IMR-90 (cell line): ENCODE measurements around the gene FXYD3. TPM values are rescaled to one million over a fixed set of nuclear protein-coding genes. Genes with fewer than 3 reads are reported as not detected.

Experiments used
- ATAC-seq: fragments of 200-7000 bp; cut with Tn5 transposase; 2 replicates; pipeline ENCODE4 v1.9.1; 2020; ENCODE audit warnings: low read depth, mild to moderate bottlenecking, moderate library complexity
- BruUV-seq: library from RNA; stranded (reverse); fragments of 400-500 nt; replicated peaks from 2 replicates; lab custom pipeline; 2021; lab: Mats Ljungman, UMichigan
- CTCF ChIA-PET: fragments of 300-600 bp; formaldehyde crosslinking; extraction: SDS; loops from one replicate; lab custom pipeline; 2021; ENCODE audit warnings: antibody characterized with exemption; lab: Yijun Ruan, JAX
- POLR2A ChIA-PET: fragments of 300-600 bp; sonication (Branson Sonifier 250); formaldehyde crosslinking; loops from one replicate; lab custom pipeline; 2022; ENCODE audit warnings: antibody characterized with exemption; ENCODE audit not compliant: unreplicated experiment; lab: Charles Lee
- DNase-seq: peaks from one replicate; pipeline ENCODE4 v3.0.0; 2013
- H2AFZ ChIP-seq: replicated peaks from 2 replicates; pipeline ENCODE3; 2013; ENCODE audit warnings: low read length, mild to moderate bottlenecking; ENCODE audit not compliant: poor library complexity
- H2AK5ac ChIP-seq: 2 replicates; pipeline ENCODE4 v1.6.1; 2013; ENCODE audit warnings: low read depth, low read length, inconsistent platforms
- H2AK9ac ChIP-seq: replicated peaks from 2 replicates; pipeline ENCODE3; 2013; ENCODE audit warnings: mild to moderate bottlenecking, low read depth, low read length, moderate library complexity; ENCODE audit not compliant: poor library complexity
- H2BK120ac ChIP-seq: 2 replicates; pipeline ENCODE4 v1.6.1; 2013; ENCODE audit warnings: low read depth, low read length, inconsistent platforms
- H2BK15ac ChIP-seq: 3 replicates; pipeline ENCODE4 v1.6.1; 2013; ENCODE audit warnings: low read depth, low read length, inconsistent platforms
- H2BK20ac ChIP-seq: 2 replicates; pipeline ENCODE4 v1.6.1; 2013; ENCODE audit warnings: low read depth, mild to moderate bottlenecking, inconsistent platforms, low read length, moderate library complexity
- H2BK5ac ChIP-seq: 2 replicates; pipeline ENCODE4 v1.6.1; 2013; ENCODE audit warnings: mild to moderate bottlenecking, low read depth, low read length, inconsistent platforms; ENCODE audit not compliant: poor library complexity, severe bottlenecking
- H3K14ac ChIP-seq: replicated peaks from 2 replicates; pipeline ENCODE4 v1.6.1; 2013; ENCODE audit warnings: low read depth, low read length, inconsistent platforms
- H3K18ac ChIP-seq: 2 replicates; pipeline ENCODE4 v1.6.1; 2013; ENCODE audit warnings: low read depth, low read length, control low read depth
- H3K23ac ChIP-seq: 2 replicates; pipeline ENCODE4 v1.6.1; 2013; ENCODE audit warnings: low read depth, low read length, inconsistent platforms
- H3K27ac ChIP-seq: 2 replicates; pipeline ENCODE4 v1.5.1; 2013; ENCODE audit warnings: mild to moderate bottlenecking, control low read depth, low read length; ENCODE audit not compliant: insufficient read depth
- H3K27me3 ChIP-seq: 2 replicates; pipeline ENCODE4 v1.6.1; 2013; ENCODE audit warnings: low read length; ENCODE audit not compliant: control insufficient read depth, insufficient read depth
- H3K36me3 ChIP-seq: 2 replicates; pipeline ENCODE4 v1.6.1; 2013; ENCODE audit warnings: low read length, mixed read lengths; ENCODE audit not compliant: control insufficient read depth, insufficient read depth
- H3K4ac ChIP-seq: 2 replicates; pipeline ENCODE4 v1.6.1; 2013; ENCODE audit warnings: low read depth, low read length, inconsistent platforms
- H3K4me1 ChIP-seq: 2 replicates; pipeline ENCODE4 v1.6.1; 2013; ENCODE audit warnings: low read length, mixed read lengths; ENCODE audit not compliant: control insufficient read depth, insufficient read depth
- H3K4me2 ChIP-seq: 2 replicates; pipeline ENCODE4 v1.6.1; 2013; ENCODE audit warnings: low read depth, mild to moderate bottlenecking, control low read depth, low read length, moderate library complexity
- H3K4me3 ChIP-seq: 2 replicates; pipeline ENCODE4 v1.5.1; 2013; ENCODE audit warnings: low read depth, mild to moderate bottlenecking, control low read depth, low read length, moderate library complexity; ENCODE audit not compliant: insufficient read depth
- H3K56ac ChIP-seq: 2 replicates; pipeline ENCODE4 v1.6.1; 2013; ENCODE audit warnings: low read length, inconsistent platforms; ENCODE audit not compliant: insufficient read depth; ENCODE audit errors: extremely low read depth
- H3K79me1 ChIP-seq, 2 experiments: 2 replicates each; pipeline ENCODE4 v1.6.1; 2013; ENCODE audit warnings: low read length in 2 of 2, inconsistent platforms in 1 of 2, low read depth in 1 of 2
- H3K9ac ChIP-seq: 2 replicates; pipeline ENCODE4 v1.6.1; 2013; ENCODE audit warnings: low read depth, low read length, control low read depth
- H3K9me1 ChIP-seq: 2 replicates; pipeline ENCODE4 v1.6.1; 2013; ENCODE audit warnings: low read length, inconsistent platforms; ENCODE audit not compliant: insufficient read depth
- H3K9me3 ChIP-seq: 2 replicates; pipeline ENCODE4 v1.6.1; 2013; ENCODE audit warnings: low read length; ENCODE audit not compliant: control insufficient read depth, insufficient read depth
- H4K20me1 ChIP-seq: 2 replicates; pipeline ENCODE4 v1.6.1; 2013; ENCODE audit warnings: low read length, inconsistent platforms; ENCODE audit not compliant: insufficient read depth
- H4K5ac ChIP-seq: 2 replicates; pipeline ENCODE4 v1.6.1; 2013; ENCODE audit warnings: mild to moderate bottlenecking, low read depth, low read length, control low read depth
- H4K8ac ChIP-seq, 2 experiments: 2 replicates each; pipeline ENCODE4 v1.6.1; 2013; ENCODE audit warnings: low read depth in 2 of 2, low read length in 2 of 2, control low read depth in 1 of 2, inconsistent platforms in 1 of 2
- H4K91ac ChIP-seq: 2 replicates; pipeline ENCODE4 v1.6.1; 2013; ENCODE audit warnings: low read depth, low read length, inconsistent platforms; ENCODE audit not compliant: insufficient read depth
- BHLHE40 ChIP-seq: fragments of 150-350 bp; IDR thresholded peaks from 2 replicates; pipeline ENCODE4 v1.6.1; 2016; ENCODE audit warnings: mild to moderate bottlenecking, low read depth, low read length
- CEBPB ChIP-seq: IDR thresholded peaks from 2 replicates; pipeline ENCODE4 v1.6.1; 2012; ENCODE audit warnings: low read depth, low read length, improper control_type of control experiment
- CHD1 ChIP-seq: IDR thresholded peaks from 2 replicates; pipeline ENCODE4 v1.6.1; 2012; ENCODE audit warnings: low read depth, low read length, improper control_type of control experiment
- CTCF ChIP-seq: conservative IDR thresholded peaks from 2 replicates; pipeline ENCODE4 v1.5.1; 2012; ENCODE audit warnings: mild to moderate bottlenecking, low read depth, low read length, improper control_type of control experiment
- FOS ChIP-seq: fragments of 150-350 bp; IDR thresholded peaks from 2 replicates; pipeline ENCODE4 v1.6.1; 2016; ENCODE audit warnings: low read depth, low read length
- MAFK ChIP-seq: IDR thresholded peaks from 2 replicates; pipeline ENCODE4 v1.6.1; 2012; ENCODE audit warnings: low read depth, low read length, improper control_type of control experiment
- MAZ ChIP-seq: IDR thresholded peaks from 2 replicates; pipeline ENCODE4 v1.6.1; 2012; ENCODE audit warnings: low read depth, mild to moderate bottlenecking, low read length, improper control_type of control experiment, moderate library complexity, borderline replicate concordance
- MXI1 ChIP-seq: IDR thresholded peaks from 2 replicates; pipeline ENCODE4 v1.6.1; 2012; ENCODE audit warnings: low read depth, mild to moderate bottlenecking, low read length, moderate library complexity, borderline replicate concordance
- NFE2L2 ChIP-seq: fragments of 150-350 bp; IDR thresholded peaks from 2 replicates; pipeline ENCODE4 v1.6.1; 2016; ENCODE audit warnings: low read depth, mild to moderate bottlenecking, low read length
- POLR2A ChIP-seq: IDR thresholded peaks from 2 replicates; pipeline ENCODE4 v1.6.1; 2012; ENCODE audit warnings: mild to moderate bottlenecking, low read depth, low read length
- RAD21 ChIP-seq: IDR thresholded peaks from 2 replicates; pipeline ENCODE4 v1.6.1; 2012; ENCODE audit warnings: low read length, improper control_type of control experiment
- RCOR1 ChIP-seq: IDR thresholded peaks from 2 replicates; pipeline ENCODE4 v1.6.1; 2012; ENCODE audit warnings: mild to moderate bottlenecking, low read length, improper control_type of control experiment; ENCODE audit not compliant: insufficient replicate concordance
- RFX5 ChIP-seq: IDR thresholded peaks from 2 replicates; pipeline ENCODE4 v1.8.0; 2012; ENCODE audit warnings: low read depth, mild to moderate bottlenecking, low read length, moderate library complexity
- SMC3 ChIP-seq: fragments of 150-350 bp; IDR thresholded peaks from 2 replicates; pipeline ENCODE4 v1.6.1; 2016; ENCODE audit warnings: low read depth, mild to moderate bottlenecking, antibody characterized with exemption, low read length, moderate library complexity
- WGBS, 2 experiments: methylation state at CpG; one replicate each; pipeline versions ENCODE4 v1.1.5 to v1.1.7; 2013; ENCODE audit warnings: missing lambda C conversion rate in 2 of 2; ENCODE audit not compliant: insufficient read length in 1 of 2; ENCODE audit errors: extremely low coverage in 2 of 2; 5-methylcytosine and 5-hydroxymethylcytosine counted together
- dilution Hi-C: fragments of 300-500 bp; cut with HindIII; formaldehyde crosslinking; loops from one replicate; pipeline ENCODE4 v1.14.3; 2018; ENCODE audit warnings: low sequenced_read_pairs; ENCODE audit not compliant: unreplicated experiment
- in situ Hi-C: fragments of 300-500 bp; cut with MboI; formaldehyde crosslinking; loops from 3 replicates; pipeline ENCODE4 v1.14.3; 2019; ENCODE audit warnings: low sequenced_read_pairs, inconsistent platforms, mixed read lengths
- intact Hi-C: fragments of 100-400 bp; cut with micrococcal nuclease; formaldehyde crosslinking; loops from 2 replicates; pipeline ENCODE4 v1.10.0; 2022
- polyA plus RNA-seq, 3 experiments: library from polyadenylated mRNA; depleted of rRNA; stranded (reverse); fragments of >200 nt; gene quantifications; 2 replicates each; pipeline ENCODE4 v1.2.3, GENCODE V29; 2012; ENCODE audit warnings: low replicate concordance in 1 of 3
- total RNA-seq: library from RNA; depleted of rRNA; stranded (reverse); fragments of >200 nt; gene quantifications from 2 replicates; pipeline ENCODE4 v1.2.3, GENCODE V29; 2012
- TF ChIP-seq, protein P1 (sequence below): fragments of 150-350 bp; IDR thresholded peaks from 2 replicates; pipeline ENCODE4 v1.6.1; 2017; ENCODE audit warnings: mild to moderate bottlenecking, antibody characterized with exemption, low read length, low read depth
- TF ChIP-seq, protein P2 (sequence below): fragments of 150-350 bp; IDR thresholded peaks from 2 replicates; pipeline ENCODE4 v1.6.1; 2016; ENCODE audit warnings: low read depth, mild to moderate bottlenecking, low read length, moderate library complexity, borderline replicate concordance

Gene FXYD3
- total and polyA plus RNA-seq, 2 of the 4 experiments (the other 2 are of a cell fraction) = not detected

DNA sequence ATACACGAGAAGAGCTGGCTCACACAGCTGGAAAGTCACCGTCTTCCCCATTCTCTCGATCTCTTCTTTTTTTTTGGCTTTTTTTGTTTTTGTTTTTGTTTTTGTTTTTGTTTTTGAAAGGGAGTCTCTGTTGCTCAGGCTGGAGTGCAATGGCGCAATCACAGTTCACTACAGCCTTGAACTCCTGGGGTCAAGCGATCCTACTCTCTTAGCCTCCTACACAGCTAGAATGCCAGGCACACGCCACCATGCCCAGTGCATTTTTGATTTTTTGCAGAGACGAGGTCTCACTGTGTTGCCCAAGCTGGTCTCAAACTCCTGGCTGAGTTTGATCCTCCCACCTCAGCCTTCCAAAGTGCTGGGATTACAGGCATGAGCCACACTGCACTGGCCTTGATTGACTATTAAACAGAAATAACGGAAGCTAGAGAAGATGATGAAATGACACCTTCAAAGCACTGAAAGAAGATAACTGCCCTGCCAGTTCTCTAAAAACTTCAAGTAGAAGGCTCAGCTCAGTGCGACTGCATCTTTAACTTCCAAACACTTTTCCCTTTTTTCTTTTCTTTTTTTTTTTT lies 4.0 kb downstream of the FXYD3 start:
- no peak overlapping the region for H3K4me2 ChIP-seq
- H4K8ac ChIP-seq = no peak overlapping the region
- H2AFZ ChIP-seq = no peak overlapping the region
- no peak overlapping the region for H2BK15ac ChIP-seq
- no peaks in the 10 kb centered on the region for H3K9me3 ChIP-seq
- no peak overlapping the region for H2AK9ac ChIP-seq
- H3K9ac ChIP-seq = no peak overlapping the region
- H3K4me3 ChIP-seq = no peak overlapping the region
- ATAC-seq = no peak
- H3K27ac ChIP-seq = no peak overlapping the region
- WGBS, 2 experiments = 90% methylated on average over 2 of the region's 9 CpGs; no CpG with 5 or more reads in 1 of the 2 experiments
- no peak overlapping the region for H2BK5ac ChIP-seq
- ChIA-PET CTCF (no interaction called here), POLR2A (no interaction called here)
- peaks cover under 1% of the 10 kb centered on the region; the same call in 1 of the 2 replicates for H3K4me1 ChIP-seq
- H3K36me3 ChIP-seq = no peaks in the 10 kb centered on the region
- no peak overlapping the region for H3K23ac ChIP-seq
- H2AK5ac ChIP-seq = no peak overlapping the region
- no peak overlapping the region for H3K4ac ChIP-seq
- no peaks in the 10 kb centered on the region for H4K20me1 ChIP-seq
- BruUV-seq = no TSS peak
- H3K14ac ChIP-seq = no peak overlapping the region
- no peak overlapping the region for H3K56ac ChIP-seq
- no peak overlapping the region for H4K5ac ChIP-seq
- no peak for DNase-seq
- H2BK20ac ChIP-seq = no peak overlapping the region
- TF ChIP-seq RFX5 = no peak
- TF ChIP-seq SMC3 = no peak
- TF ChIP-seq CEBPB = no peak
- TF ChIP-seq RCOR1 = no peak
- no peak for TF ChIP-seq NFE2L2
- TF ChIP-seq CTCF = no peak
- no peak for TF ChIP-seq MAFK
- TF ChIP-seq BHLHE40 = no peak
- TF ChIP-seq CHD1 = no peak
- no peak for TF ChIP-seq RAD21
- TF ChIP-seq, protein P1, sequence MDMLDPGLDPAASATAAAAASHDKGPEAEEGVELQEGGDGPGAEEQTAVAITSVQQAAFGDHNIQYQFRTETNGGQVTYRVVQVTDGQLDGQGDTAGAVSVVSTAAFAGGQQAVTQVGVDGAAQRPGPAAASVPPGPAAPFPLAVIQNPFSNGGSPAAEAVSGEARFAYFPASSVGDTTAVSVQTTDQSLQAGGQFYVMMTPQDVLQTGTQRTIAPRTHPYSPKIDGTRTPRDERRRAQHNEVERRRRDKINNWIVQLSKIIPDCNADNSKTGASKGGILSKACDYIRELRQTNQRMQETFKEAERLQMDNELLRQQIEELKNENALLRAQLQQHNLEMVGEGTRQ = no peak
- no peak for TF ChIP-seq POLR2A
- TF ChIP-seq FOS = no peak
- TF ChIP-seq, protein P2, sequence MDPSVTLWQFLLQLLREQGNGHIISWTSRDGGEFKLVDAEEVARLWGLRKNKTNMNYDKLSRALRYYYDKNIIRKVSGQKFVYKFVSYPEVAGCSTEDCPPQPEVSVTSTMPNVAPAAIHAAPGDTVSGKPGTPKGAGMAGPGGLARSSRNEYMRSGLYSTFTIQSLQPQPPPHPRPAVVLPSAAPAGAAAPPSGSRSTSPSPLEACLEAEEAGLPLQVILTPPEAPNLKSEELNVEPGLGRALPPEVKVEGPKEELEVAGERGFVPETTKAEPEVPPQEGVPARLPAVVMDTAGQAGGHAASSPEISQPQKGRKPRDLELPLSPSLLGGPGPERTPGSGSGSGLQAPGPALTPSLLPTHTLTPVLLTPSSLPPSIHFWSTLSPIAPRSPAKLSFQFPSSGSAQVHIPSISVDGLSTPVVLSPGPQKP = no peak
- TF ChIP-seq MAZ = no peak
- TF ChIP-seq MXI1 = no peak
- intact Hi-C loops (no loop called here), dilution Hi-C loops (no loop called here), in situ Hi-C loops (no loop called here)
- no peak overlapping the region for H4K91ac ChIP-seq
- H3K79me1 ChIP-seq = 0 out of 4 replicates have a peak, but pooled peaks cover 0 to 7% of the 10 kb centered on the region in 2 experiments
- H3K18ac ChIP-seq = no peak overlapping the region
- H2BK120ac ChIP-seq = no peak overlapping the region
- 0 out of 2 replicates have a peak, but pooled peaks cover 5% of the 10 kb centered on the region for H3K9me1 ChIP-seq
- H3K27me3 ChIP-seq = peaks cover 20% of the 10 kb centered on the region
